Activated CD4-positive, CD25-positive, alpha-beta regulatory T cell treated with anti-CD3 and anti-CD28 coated beads, Interleukin-2, amount 50 U/mL, for 72 hours (primary cell): Measurements from ENCODE around the gene ARHGAP44.
"Not testable (repeated sequence)": the region's sequence is repeated elsewhere in the genome, so short reads cannot be mapped to it uniquely, and the experiment has no call there.

Experiments used
- DNase-seq: peaks from one replicate; pipeline ENCODE4 v3.0.0; 2021

Gene ARHGAP44

GRCh38 chr17:12967962-12968361 lies 178.7 kb downstream of the ARHGAP44 start:
- no peak for DNase-seq

GRCh38 chr17:12973496-12974004 lies 184.3 kb downstream of the ARHGAP44 start:
- no peak for DNase-seq

GRCh38 chr17:12974005-12974531 lies 184.8 kb downstream of the ARHGAP44 start:
- DNase-seq: no peak

- no peak for DNase-seq
Observed at GRCh38 chr17:12977008-12977751, 187.9 kb downstream of the ARHGAP44 start.

- not testable (repeated sequence) for DNase-seq
Observed at GRCh38 chr17:12978787-12979186, 189.5 kb downstream of the ARHGAP44 start.

GRCh38 chr17:12979246-12979645 lies 189.9 kb downstream of the ARHGAP44 start:
- no peak for DNase-seq

- DNase-seq: no peak
Observed at GRCh38 chr17:12979826-12980500, 190.7 kb downstream of the ARHGAP44 start.

GRCh38 chr17:12982224-12982623 lies 192.9 kb downstream of the ARHGAP44 start:
- DNase-seq: no peak

GRCh38 chr17:12983991-12984884 lies 194.9 kb downstream of the ARHGAP44 start:
- DNase-seq: no peak

GRCh38 chr17:12985431-12986293 lies 196.4 kb downstream of the ARHGAP44 start:
- no peak for DNase-seq

- no peak for DNase-seq
Observed at GRCh38 chr17:12987120-12987519, 197.8 kb downstream of the ARHGAP44 start.

- DNase-seq: no peak
Observed at GRCh38 chr17:12990041-12990808, 200.9 kb downstream of the ARHGAP44 start.

GRCh38 chr17:12990926-12991325 lies 201.6 kb downstream of the ARHGAP44 start:
- no peak for DNase-seq

GRCh38 chr17:12992676-12993075 lies 203.4 kb downstream of the ARHGAP44 start:
- no peak for DNase-seq

- no peak for DNase-seq
Observed at GRCh38 chr17:12993631-12994030, 204.3 kb downstream of the ARHGAP44 start.

GRCh38 chr17:12994341-12995074 lies 205.2 kb downstream of the ARHGAP44 start:
- no peak for DNase-seq

- no peak for DNase-seq
Observed at GRCh38 chr17:12995106-12995895, 206.0 kb downstream of the ARHGAP44 start.

GRCh38 chr17:12995896-12996295 lies 206.6 kb downstream of the ARHGAP44 start:
- no peak for DNase-seq

- no peak for DNase-seq
Observed at GRCh38 chr17:12996357-12996756, 207.1 kb downstream of the ARHGAP44 start.

- DNase-seq: no peak
Observed at GRCh38 chr17:12996941-12997340, 207.6 kb downstream of the ARHGAP44 start.
